ENCODE results near the gene TMEM39B.
"Not testable (repeated sequence)": the region's sequence is repeated elsewhere in the genome, so short reads cannot be mapped to it uniquely, and the experiment has no call there.

TMEM39B gene

GRCh38 chr1:32072622-32073298, at the start of gene TMEM39B:
TMEM39B (plus strand) TSS chr1:32072939; CDS start chr1:32073048, 109 bp downstream.
- peak; percentile 93 for DNase-seq

GRCh38 chr1:32023351-32023750, 49.4 kb upstream of the TMEM39B start:
- DNase-seq, result no peak

GRCh38 chr1:32025515-32025914, 47.2 kb upstream of the TMEM39B start:
- DNase-seq, result no peak

- DNase-seq, result no peak
Observed at GRCh38 chr1:32028746-32029145, 44.0 kb upstream of the TMEM39B start.

- no peak for DNase-seq
Observed at GRCh38 chr1:32031578-32032274, 41.0 kb upstream of the TMEM39B start.

GRCh38 chr1:32032275-32032615, 40.5 kb upstream of the TMEM39B start:
- DNase-seq, result no peak

GRCh38 chr1:32035119-32035518, 37.6 kb upstream of the TMEM39B start:
- no peak for DNase-seq

GRCh38 chr1:32040711-32041110, 32.0 kb upstream of the TMEM39B start:
- DNase-seq, result no peak

GRCh38 chr1:32042330-32042729, 30.4 kb upstream of the TMEM39B start:
- no peak for DNase-seq

GRCh38 chr1:32044234-32044633, 28.5 kb upstream of the TMEM39B start:
- DNase-seq, result no peak

GRCh38 chr1:32045772-32046171, 27.0 kb upstream of the TMEM39B start:
- DNase-seq, result no peak

GRCh38 chr1:32047701-32048100, 25.0 kb upstream of the TMEM39B start:
- no peak for DNase-seq

GRCh38 chr1:32048440-32048839, 24.3 kb upstream of the TMEM39B start:
- DNase-seq, result no peak

GRCh38 chr1:32051706-32052105, 21.0 kb upstream of the TMEM39B start:
- no peak for DNase-seq

GRCh38 chr1:32052887-32053286, 19.9 kb upstream of the TMEM39B start:
- DNase-seq, result no peak

GRCh38 chr1:32055416-32055815, 17.3 kb upstream of the TMEM39B start:
- no peak for DNase-seq

GRCh38 chr1:32056598-32056997, 16.1 kb upstream of the TMEM39B start:
- no peak for DNase-seq

GRCh38 chr1:32060914-32061313, 11.8 kb upstream of the TMEM39B start:
- no peak for DNase-seq

GRCh38 chr1:32062867-32063230, 9.9 kb upstream of the TMEM39B start:
- no peak for DNase-seq

GRCh38 chr1:32063261-32063681, 9.5 kb upstream of the TMEM39B start:
- DNase-seq, result no peak

- DNase-seq, result not testable (repeated sequence)
Observed at GRCh38 chr1:32065613-32066488, 6.9 kb upstream of the TMEM39B start.

- DNase-seq, result no peak
Observed at GRCh38 chr1:32066489-32066873, 6.3 kb upstream of the TMEM39B start.

GRCh38 chr1:32068957-32069588, 3.7 kb upstream of the TMEM39B start:
- no peak for DNase-seq

Data from activated T-cell treated with anti-CD3 and anti-CD28 coated beads, Interleukin-2, amount 50 U/mL, for 1 hour (primary cell).